Measurements from ENCODE around the gene MTUS2.

MTUS2 gene

DNA sequence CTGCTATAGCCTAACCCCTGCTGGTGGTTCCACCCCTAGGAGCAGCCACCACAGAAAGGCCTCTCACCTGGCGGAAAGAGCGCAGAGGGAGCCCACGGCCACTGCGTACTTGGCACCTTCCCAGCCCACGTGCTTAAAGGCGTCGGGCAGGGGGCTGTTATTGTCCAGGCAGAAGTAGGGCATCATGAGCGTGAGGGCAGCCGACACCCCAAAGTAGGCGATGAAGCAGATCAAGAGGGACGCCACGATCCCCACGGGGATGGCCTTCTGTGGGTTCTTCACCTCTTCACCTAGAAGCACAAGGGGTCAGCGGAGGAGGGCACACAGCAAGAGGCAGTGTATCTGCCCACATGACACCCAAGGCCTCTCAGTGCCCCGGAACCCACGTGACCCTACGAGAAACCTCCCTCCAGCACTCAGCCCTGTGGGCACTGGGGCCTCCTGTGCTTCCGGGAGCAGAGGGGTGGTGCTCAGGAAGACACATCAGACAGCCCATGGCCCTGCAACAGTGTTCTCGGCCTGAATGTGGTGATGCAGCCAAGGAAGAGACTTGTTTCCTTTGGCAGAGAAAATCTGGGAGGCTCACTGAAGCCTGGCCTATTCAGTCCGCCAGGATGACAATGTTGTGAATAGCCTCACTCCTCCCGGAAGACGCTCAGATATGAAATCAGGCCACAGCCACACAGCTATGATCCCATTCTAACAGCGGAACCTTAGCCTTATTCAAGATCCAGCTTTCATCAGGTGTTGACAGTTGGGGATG lies 703.2 kb downstream of the MTUS2 start:
- H3K27ac Mint-ChIP-seq, result no peak overlapping the region
- H3K4me1 Mint-ChIP-seq, result no peaks in the 10 kb centered on the region
- no peaks in the 10 kb centered on the region for H3K9me3 Mint-ChIP-seq
- no peak overlapping the region for H3K4me3 Mint-ChIP-seq
- no peak for ATAC-seq
- H3K36me3 Mint-ChIP-seq, result peaks cover 45% of the 10 kb centered on the region
- H3K27me3 Mint-ChIP-seq, result no peaks in the 10 kb centered on the region

DNA sequence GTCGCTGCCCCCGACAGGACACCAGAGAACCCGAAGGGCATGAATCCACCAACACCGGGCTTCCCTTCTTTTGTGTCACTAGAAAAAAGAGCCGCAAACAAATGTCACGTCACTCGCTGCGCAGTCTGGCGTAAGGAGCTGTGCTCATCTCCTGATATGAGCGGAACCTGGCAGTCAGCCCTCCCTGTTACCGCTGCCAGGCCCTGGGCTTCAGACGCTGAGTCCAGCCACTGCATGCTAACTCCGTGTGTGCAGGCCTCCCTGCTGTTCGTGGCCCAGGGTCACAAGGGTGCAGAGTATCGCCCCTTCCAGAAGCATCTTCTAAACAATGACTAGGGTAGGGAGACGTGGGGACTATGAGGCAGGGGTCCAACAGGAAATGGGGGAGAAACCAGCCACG lies 704.0 kb downstream of the MTUS2 start:
- Mint-ChIP-seq H3K9me3 (no peaks in the 10 kb centered on the region), H3K36me3 (peaks cover 48% of the 10 kb centered on the region), H3K27ac (no peak overlapping the region), H3K4me3 (no peak overlapping the region), H3K4me1 (no peaks in the 10 kb centered on the region), H3K27me3 (no peaks in the 10 kb centered on the region)
- no peak for ATAC-seq

DNA sequence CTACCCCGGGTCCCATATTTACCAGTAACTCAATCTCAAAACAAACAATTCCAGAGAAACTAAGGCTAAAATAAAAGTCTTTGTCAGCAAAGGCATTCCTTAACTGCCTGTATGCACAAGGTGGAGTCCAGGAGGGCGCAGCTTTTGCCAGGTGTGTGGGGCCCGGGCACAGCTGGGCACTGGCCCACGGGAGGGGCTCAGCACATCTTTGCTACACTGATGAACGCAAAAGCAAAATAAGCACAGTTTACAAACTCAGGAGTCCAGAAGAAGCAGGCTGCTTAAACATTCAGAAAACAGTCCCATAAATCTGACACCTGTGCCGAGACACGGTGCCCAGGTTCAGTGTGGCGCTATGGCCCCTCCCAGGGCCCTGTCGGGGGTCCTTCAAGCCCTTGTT lies 704.5 kb downstream of the MTUS2 start:
- H3K4me1 Mint-ChIP-seq, result no peaks in the 10 kb centered on the region
- no peaks in the 10 kb centered on the region for H3K9me3 Mint-ChIP-seq
- no peak overlapping the region for H3K4me3 Mint-ChIP-seq
- no peak overlapping the region for H3K27ac Mint-ChIP-seq
- ATAC-seq, result no peak
- peaks cover 50% of the 10 kb centered on the region for H3K36me3 Mint-ChIP-seq
- H3K27me3 Mint-ChIP-seq, result no peaks in the 10 kb centered on the region

DNA sequence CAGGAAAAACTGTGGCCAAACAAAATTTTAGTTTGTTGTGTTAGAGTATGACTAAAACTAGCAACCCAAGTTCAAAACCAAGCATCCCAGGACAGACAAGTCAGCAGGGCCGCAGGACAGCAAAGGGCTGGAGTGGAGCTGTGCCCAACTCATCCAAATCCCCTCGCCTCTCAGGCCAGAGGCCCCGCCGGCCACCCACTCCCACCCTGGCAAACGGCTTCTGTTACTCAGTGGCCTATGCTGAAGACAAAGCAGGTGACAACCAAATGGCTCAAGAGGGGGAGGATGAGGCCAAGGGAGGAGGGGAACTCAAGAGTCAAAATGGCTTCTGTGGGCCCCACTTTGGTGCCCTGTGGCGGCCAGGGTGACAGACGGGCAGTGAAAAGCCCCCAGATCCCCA lies 705.6 kb downstream of the MTUS2 start:
- no peak for ATAC-seq
- Mint-ChIP-seq H3K9me3 (no peaks in the 10 kb centered on the region), H3K27me3 (no peaks in the 10 kb centered on the region), H3K4me1 (no peaks in the 10 kb centered on the region), H3K27ac (no peak overlapping the region), H3K4me3 (no peak overlapping the region), H3K36me3 (peaks cover 55% of the 10 kb centered on the region)

DNA sequence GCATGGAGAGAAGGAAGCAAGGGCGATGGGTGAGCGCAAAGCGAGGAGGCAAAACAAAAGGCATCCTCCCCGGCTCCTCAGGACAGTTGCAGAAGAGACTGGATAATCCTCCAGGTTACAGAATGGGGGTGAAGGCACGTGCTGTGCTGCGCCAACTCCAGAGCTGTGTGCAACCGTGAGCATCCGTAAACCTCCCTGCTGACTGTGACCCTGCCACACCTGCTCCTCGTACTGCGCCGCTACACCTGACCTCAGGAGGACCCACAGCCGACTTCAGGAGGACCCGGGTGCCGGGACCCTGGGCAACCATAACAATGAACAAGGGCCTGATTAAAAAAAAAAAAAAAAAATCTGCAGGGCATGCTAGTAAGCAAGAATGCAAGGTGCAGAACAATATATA lies 706.6 kb downstream of the MTUS2 start:
- Mint-ChIP-seq H3K36me3 (peaks cover 57% of the 10 kb centered on the region), H3K27ac (no peak overlapping the region), H3K27me3 (no peaks in the 10 kb centered on the region), H3K9me3 (no peaks in the 10 kb centered on the region), H3K4me1 (no peaks in the 10 kb centered on the region), H3K4me3 (no peak overlapping the region)
- ATAC-seq, result no peak

DNA sequence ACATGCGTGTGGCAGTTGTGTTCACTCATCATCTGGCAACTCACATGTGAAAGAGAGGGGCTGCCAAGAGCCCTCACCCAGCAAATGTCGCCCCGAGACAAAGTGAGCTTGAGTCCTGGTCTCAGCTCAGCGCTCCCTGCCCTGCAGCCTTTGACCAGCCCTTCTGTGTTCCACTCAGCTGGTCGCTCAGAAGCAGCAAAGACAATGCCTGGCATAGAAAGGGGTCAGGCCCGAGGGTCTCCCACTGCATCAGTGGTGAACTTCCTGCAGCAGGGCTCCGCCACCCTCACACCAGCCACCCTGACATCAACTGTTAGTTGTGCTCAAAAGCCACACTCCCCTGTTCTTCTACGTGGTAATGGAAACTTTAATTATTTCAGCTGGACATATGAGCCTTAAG lies 707.4 kb downstream of the MTUS2 start:
- Mint-ChIP-seq H3K27me3 (no peaks in the 10 kb centered on the region), H3K4me1 (no peaks in the 10 kb centered on the region), H3K4me3 (no peak overlapping the region), H3K27ac (no peak overlapping the region), H3K36me3 (peaks cover 56% of the 10 kb centered on the region), H3K9me3 (no peaks in the 10 kb centered on the region)
- ATAC-seq, result no peak

DNA sequence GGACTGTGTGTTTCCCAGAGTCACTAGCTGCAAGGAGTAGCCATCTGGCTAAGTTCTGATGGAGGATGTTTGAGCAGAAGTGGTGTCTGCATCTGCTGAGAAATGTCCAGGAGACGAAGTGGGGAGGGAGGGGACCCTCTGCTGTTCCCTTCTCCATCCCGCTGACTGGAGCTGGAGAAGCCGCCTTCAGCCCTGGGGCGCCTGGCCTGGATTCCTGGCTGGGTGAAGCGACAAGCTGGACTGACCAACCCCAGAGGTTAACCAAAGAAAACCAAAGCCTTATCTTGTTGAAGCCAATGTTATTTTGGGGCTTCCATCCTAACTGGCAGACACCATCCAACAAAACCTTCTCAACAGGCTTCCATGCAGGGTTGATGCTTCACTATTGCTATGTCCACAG lies 707.8 kb downstream of the MTUS2 start:
- Mint-ChIP-seq H3K4me1 (no peaks in the 10 kb centered on the region), H3K27me3 (no peaks in the 10 kb centered on the region), H3K4me3 (no peak overlapping the region), H3K27ac (no peak overlapping the region), H3K9me3 (no peaks in the 10 kb centered on the region), H3K36me3 (peaks cover 59% of the 10 kb centered on the region)
- ATAC-seq, result no peak

DNA sequence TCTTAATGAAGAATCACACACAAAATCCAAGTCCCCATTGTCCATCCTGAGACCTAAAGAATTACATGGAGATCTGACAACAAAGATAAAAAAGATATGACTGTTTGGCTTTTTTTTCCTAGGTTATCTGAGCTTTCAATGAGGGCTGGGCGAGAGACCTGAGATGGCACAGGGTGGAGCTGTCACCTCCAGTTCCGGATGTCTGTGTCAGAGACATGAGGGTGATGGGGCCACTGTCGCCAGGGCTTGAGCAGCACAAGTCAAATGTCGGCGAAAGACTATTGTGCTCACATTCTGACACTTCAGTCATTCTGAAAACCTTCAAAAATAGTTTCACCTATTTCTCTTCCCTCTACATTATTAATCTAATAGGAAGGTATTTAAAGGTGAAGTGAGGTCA lies 709.6 kb downstream of the MTUS2 start:
- Mint-ChIP-seq H3K36me3 (peaks cover 63% of the 10 kb centered on the region), H3K27ac (no peak overlapping the region), H3K9me3 (no peaks in the 10 kb centered on the region), H3K27me3 (no peaks in the 10 kb centered on the region), H3K4me1 (no peaks in the 10 kb centered on the region), H3K4me3 (no peak overlapping the region)
- ATAC-seq, result no peak

DNA sequence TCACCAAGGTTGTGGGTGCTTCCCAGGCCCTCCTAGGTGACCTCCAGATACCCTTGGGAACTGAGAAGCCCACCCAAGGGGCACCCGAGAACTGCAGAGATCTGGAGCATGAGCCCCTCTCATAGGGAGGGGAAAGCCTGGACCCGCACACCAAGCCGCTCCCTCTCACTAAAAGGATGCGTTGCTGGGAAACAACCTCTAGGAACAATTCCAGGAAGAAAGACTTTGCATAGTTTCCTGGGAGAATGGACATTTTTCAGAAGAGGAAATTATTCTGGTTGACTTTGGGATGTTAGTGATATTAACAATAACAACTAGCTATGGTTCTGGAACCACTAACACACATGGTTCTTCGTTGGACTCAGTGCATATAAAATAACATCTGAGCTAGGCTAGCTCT lies 710.8 kb downstream of the MTUS2 start:
- H3K36me3 Mint-ChIP-seq, result peaks cover 67% of the 10 kb centered on the region
- no peak overlapping the region for H3K4me3 Mint-ChIP-seq
- H3K9me3 Mint-ChIP-seq, result no peaks in the 10 kb centered on the region
- no peak overlapping the region for H3K27ac Mint-ChIP-seq
- ATAC-seq, result no peak
- H3K4me1 Mint-ChIP-seq, result no peaks in the 10 kb centered on the region
- no peaks in the 10 kb centered on the region for H3K27me3 Mint-ChIP-seq

DNA sequence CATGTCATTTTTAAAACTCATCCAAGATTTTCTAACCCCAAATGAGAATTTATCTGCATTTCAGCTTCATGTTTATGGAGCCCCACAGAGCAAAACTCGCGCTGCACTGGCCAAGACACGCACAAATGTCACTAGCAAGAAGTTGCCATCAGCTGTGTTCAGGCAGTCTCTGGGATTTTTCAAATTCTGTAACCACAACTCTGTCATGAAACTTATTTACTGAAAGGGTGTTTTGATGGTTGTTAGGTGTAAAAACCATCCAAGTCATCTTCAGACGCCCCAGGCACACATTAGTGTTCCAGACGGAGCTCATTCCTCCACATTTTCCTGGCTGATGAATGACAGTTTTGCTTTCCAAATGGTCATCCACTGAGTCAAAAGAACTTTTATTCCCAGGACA lies 712.0 kb downstream of the MTUS2 start:
- H3K9me3 Mint-ChIP-seq, result no peaks in the 10 kb centered on the region
- no peaks in the 10 kb centered on the region for H3K4me1 Mint-ChIP-seq
- H3K27me3 Mint-ChIP-seq, result no peaks in the 10 kb centered on the region
- no peak overlapping the region for H3K27ac Mint-ChIP-seq
- no peak for ATAC-seq
- peaks cover 64% of the 10 kb centered on the region for H3K36me3 Mint-ChIP-seq
- no peak overlapping the region for H3K4me3 Mint-ChIP-seq

DNA sequence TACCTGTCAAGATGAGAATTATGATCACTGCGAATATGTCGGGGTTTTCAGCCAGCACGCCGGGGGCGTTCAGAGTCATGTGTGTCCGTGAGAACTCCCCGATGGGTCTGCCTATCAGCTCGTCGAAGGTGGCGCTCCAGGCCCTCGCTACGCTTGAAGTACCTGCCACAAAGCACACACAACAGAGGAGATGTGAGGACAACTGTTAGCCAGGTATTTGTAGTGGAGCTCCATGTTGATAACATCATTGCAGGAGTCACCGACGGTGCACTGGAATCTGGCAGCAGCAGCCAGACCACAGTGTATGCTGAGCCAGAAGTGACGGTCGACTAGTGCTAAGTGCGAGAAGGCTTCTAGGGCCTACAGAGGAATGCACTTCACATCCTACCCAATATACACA lies 712.7 kb downstream of the MTUS2 start:
- peaks cover 60% of the 10 kb centered on the region for H3K36me3 Mint-ChIP-seq
- no peak overlapping the region for H3K27ac Mint-ChIP-seq
- ATAC-seq, result no peak
- no peaks in the 10 kb centered on the region for H3K27me3 Mint-ChIP-seq
- no peaks in the 10 kb centered on the region for H3K4me1 Mint-ChIP-seq
- no peaks in the 10 kb centered on the region for H3K9me3 Mint-ChIP-seq
- H3K4me3 Mint-ChIP-seq, result no peak overlapping the region

DNA sequence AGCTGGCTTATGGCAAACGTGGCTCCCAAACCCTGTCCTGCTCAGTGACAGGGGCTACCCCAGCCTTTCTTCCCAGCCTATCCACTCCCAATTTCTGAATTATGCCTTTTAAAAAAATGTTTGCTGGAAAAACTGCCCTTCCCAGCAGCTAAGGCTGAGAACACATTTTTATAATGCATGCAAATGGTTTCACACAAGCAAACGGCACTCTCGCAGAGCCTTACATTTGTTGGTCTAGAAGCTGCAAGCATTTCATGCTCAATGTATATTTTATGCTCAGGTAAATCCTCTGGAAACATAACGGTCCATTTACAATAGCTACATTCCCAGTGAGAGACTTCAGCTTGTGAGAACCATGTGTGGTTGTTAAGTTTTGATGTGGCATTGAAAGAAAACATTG lies 713.9 kb downstream of the MTUS2 start:
- H3K27ac Mint-ChIP-seq, result no peak overlapping the region
- ATAC-seq, result no peak
- no peaks in the 10 kb centered on the region for H3K9me3 Mint-ChIP-seq
- H3K36me3 Mint-ChIP-seq, result peaks cover 56% of the 10 kb centered on the region
- H3K4me3 Mint-ChIP-seq, result no peak overlapping the region
- no peaks in the 10 kb centered on the region for H3K4me1 Mint-ChIP-seq
- H3K27me3 Mint-ChIP-seq, result no peaks in the 10 kb centered on the region

DNA sequence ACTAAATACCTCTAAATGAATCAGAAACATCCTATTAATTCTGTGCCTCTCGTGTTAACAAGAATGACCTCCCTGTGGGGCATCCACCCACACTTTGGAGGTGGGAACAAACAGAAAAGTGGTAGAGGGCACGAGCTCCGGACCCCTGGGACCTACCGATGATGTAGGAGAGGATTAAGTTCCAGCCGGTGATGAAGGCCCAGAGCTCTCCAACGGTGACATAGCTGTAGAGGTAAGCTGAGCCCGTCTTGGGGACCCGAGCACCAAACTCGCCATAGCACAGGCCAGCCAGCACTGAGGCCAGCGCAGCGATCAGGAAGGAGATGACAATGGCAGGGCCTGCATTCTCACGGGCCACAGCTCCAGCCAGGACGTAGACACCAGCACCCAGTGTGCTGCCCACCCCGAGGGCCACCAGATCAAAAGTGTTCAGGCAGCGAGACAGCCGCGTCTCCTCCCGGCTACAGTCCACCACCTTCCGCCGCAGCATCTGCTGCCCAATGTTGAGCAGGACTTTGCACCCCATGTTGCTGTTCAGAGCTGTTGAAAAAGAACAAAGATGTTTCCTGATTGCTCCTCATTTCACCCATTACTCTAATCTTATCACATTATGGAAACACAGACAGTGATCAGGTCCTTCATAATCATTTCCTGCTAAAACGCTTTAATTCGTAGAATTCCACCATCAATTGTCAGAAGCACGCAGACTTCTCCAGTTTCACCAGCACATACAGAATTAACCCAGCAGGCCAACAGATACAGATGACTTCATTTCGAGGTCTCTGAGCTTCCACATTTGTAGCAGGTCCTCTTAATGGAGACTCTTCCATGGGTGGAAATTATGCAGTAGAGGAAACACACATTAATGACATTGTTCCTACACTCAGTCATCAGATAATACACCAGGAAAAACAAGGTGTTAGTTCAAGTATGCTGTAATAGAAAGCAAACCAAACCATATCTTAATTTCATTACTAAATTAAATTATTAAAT lies 715.8 kb downstream of the MTUS2 start:
- H3K36me3 Mint-ChIP-seq, result peaks cover 42% of the 10 kb centered on the region
- H3K9me3 Mint-ChIP-seq, result no peaks in the 10 kb centered on the region
- peaks cover 4% of the 10 kb centered on the region for H3K4me1 Mint-ChIP-seq
- ATAC-seq, result no peak
- H3K27ac Mint-ChIP-seq, result no peak overlapping the region
- no peaks in the 10 kb centered on the region for H3K27me3 Mint-ChIP-seq
- no peak overlapping the region for H3K4me3 Mint-ChIP-seq

DNA sequence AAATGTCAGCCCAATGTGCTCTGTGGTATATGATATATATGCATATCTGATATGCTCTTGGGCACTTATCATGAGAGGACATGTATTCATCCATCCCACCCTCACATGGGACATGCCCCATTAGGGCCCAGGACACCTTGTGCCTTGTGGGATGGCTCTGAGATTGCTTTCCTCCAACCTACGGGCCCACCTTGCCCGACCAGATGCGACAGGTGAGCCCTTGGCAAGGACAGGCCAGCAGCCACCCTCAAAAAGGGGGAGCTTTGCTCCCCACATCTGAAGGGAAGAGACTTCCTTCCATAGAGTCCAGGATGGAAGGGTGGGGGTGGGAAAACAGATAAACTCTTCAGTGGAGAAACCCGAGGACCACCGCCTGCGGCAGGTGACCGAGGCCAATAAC lies 716.7 kb downstream of the MTUS2 start:
- peaks cover 9% of the 10 kb centered on the region for H3K4me1 Mint-ChIP-seq
- H3K27me3 Mint-ChIP-seq, result no peaks in the 10 kb centered on the region
- no peak overlapping the region for H3K27ac Mint-ChIP-seq

DNA sequence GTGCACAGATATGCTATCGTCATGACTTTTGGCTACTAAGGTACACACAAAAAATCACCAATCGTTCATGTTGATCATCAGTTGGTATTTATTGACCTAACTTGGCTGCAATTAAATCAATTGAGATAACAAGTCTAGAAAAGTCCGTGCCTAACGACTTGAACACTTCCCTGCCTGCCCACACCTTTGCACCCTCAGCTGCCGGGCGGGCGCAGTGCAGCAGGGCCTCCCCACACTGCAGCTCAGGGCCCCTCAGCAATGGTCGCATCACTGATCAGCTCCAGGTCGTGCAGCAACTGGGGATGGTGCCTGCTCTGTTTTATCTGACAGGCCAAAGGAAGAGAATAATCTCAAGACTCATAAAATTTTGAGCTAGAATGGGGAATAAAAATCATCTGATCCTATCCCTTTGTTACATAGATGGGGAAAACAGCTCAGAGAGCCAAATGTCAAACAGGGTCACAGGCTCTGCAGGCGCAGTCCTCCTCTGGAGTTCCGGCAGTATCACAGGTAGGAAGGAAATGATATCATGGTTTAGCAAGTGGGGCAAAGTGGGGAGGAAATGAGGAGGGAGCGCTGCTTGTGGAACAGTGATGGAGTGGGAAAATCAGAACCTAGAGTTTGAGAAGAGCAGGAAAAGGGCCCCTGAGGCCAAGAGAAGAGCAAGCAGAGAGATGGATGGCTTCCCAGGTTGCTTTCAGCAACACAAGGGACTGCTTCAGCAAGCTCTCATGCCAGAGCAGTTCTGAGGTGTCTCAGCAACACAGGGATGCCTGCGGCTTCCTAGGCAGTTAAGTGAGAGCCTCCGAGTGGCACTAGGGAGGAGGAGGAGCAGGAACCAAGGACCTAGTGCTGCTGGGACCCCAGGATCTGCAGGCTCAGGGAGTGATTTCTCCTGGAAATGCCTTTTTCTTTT lies 717.9 kb downstream of the MTUS2 start:
- Mint-ChIP-seq H3K27ac (no peak overlapping the region), H3K4me3 (no peak overlapping the region), H3K27me3 (no peaks in the 10 kb centered on the region), H3K4me1 (peaks cover 18% of the 10 kb centered on the region), H3K36me3 (peaks cover 45% of the 10 kb centered on the region), H3K9me3 (no peaks in the 10 kb centered on the region)
- no peak for ATAC-seq

More for the DNA sequence above, 716.7 kb downstream of the MTUS2 start:
- H3K4me3 Mint-ChIP-seq, result no peak overlapping the region
- peaks cover 47% of the 10 kb centered on the region for H3K36me3 Mint-ChIP-seq
- H3K9me3 Mint-ChIP-seq, result no peaks in the 10 kb centered on the region
- ATAC-seq, result no peak

Measured in stimulated activated memory B cell treated with anti-CD40 and anti-IgM and Interleukin-4, amounts not matched to agents 10 μg/mL and 1 μg/mL and 100 μg/mL, for 72 hours (primary cell).